ENCODE measurements around the gene MELK. TPM values are rescaled to one million over a fixed set of nuclear protein-coding genes. Genes with fewer than 3 reads are reported as not detected.
A peak's percentile ranks its signal among the peaks of the same experiment; 100 is the strongest.

MELK gene
- total RNA-seq, 1 experiment from 2014 or later, result 63.2 TPM

DNA sequence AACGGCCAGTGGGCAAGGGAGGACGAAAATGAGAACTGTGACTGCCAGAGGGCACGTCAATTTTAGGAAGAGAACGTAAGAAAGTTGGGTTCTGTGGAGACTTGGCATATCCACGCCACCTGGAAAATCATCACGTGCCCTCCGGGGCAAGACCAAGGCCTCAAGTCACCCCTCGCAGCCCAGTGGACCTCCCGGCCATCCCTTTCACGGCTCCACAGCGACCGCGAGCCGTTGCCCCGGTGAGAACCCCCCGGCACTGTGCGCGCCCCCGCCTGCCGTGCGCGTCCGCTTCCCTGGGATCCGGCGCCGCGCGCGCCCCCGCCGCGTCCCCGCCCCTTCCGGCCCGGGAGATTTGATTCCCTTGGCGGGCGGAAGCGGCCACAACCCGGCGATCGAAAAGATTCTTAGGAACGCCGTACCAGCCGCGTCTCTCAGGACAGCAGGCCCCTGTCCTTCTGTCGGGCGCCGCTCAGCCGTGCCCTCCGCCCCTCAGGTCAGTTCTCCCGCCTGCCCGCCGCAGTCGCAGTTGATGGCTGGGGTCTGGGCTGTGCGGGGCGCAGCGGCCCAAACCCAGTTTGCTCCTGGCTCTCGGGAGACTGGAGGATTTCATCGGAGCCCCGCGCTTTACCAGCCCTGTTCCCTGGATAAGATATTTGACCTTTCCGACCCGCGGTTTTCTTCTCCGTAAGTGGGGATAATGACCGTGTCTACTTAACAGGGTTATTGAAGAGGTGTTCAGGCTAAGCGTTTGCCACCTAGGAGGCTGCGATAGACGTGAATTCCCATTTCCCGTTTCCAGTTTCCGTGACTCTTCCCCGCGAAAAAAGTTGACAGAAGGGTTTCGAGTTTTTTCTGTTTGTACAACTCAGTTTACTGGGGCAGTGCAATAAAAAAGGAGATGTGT lies at the start of gene MELK (continued):
- TF ChIP-seq SRF (IDR thresholded peaks at IDR 0.05; ENCODE audit: low read depth) (no peak), EZH2 (IDR thresholded peaks at IDR 0.05) (no peak), POLR2AphosphoS5 (IDR thresholded peaks at IDR 0.05; ENCODE audit: low read depth, low read length) (peak; percentile 87), SIN3A (IDR thresholded peaks at IDR 0.05; ENCODE audit: low read depth) (peak; percentile 71), YY1 (IDR thresholded peaks at IDR 0.05; ENCODE audit: extremely low read depth, insufficient replicate concordance, low read depth, low read length) (peak; percentile 44), TCF7L2 (IDR thresholded peaks at IDR 0.05; ENCODE audit: borderline replicate concordance, extremely low read depth, insufficient read depth, insufficient read length) (no peak)

DNA sequence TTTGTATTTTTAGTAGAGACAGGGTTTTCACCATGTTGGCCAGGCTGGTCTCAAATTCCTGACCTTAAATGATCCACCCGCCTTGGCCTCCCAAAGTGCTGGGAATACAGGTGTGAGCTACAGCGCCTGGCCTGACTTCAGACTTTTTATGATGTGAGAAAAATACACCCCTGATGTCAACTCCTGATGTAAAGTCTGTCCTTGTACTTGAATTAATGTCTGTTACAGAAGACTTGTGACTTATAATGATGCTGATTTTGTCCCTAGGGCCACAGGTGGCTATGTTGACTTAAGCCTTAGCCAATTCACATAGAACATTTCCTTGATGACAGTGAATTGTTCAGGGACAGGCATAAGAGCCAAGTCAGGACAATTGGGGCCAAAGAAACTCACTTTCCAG lies 42.5 kb upstream of the MELK start:
- Histone ChIP-seq H3K27ac (ENCODE audit: low read depth, low read length) (no peak overlapping the region), H3K27me3 (ENCODE audit: insufficient read depth, low read length) (no peaks in the 10 kb centered on the region), H3K4me3 (replicated peaks in 1 of 2; ENCODE audit: low read depth in 1 of 2, low read length in 2 of 2) (no peak overlapping the region), H2AFZ (ENCODE audit: low read depth, low read length, poor library complexity, severe bottlenecking) (no peak overlapping the region), H3K9me3 (ENCODE audit: control insufficient read depth in 1 of 2, insufficient read depth in 1 of 2, low read depth in 1 of 2, low read length in 2 of 2) (no peaks in the 10 kb centered on the region), H3K4me1 (ENCODE audit: control insufficient read depth in 1 of 2, insufficient read depth in 2 of 2, low read length in 2 of 2) (no peaks in the 10 kb centered on the region), H3K9ac (ENCODE audit: low read length) (no peak overlapping the region), H3K36me3 (ENCODE audit: control insufficient read depth in 1 of 2, insufficient read depth in 2 of 2, low read length in 2 of 2) (no peaks in the 10 kb centered on the region), H3K9me2 (ENCODE audit: insufficient read depth) (no peaks in the 10 kb centered on the region), H3K79me2 (ENCODE audit: insufficient read depth, low read length) (no peaks in the 10 kb centered on the region), H4K20me1 (ENCODE audit: insufficient read depth) (no peaks in the 10 kb centered on the region), H3K4me2 (ENCODE audit: low read length) (no peak overlapping the region)
- TF ChIP-seq RAD21 (IDR thresholded peaks at IDR 0.05; ENCODE audit: low read depth) (no peak), REST (IDR thresholded peaks at IDR 0.05; ENCODE audit: low read depth) (no peak), JUND (IDR thresholded peaks at IDR 0.05) (no peak), ZBTB33 (IDR thresholded peaks at IDR 0.05; ENCODE audit: extremely low read depth, insufficient replicate concordance, low read length) (no peak), ELF1 (IDR thresholded peaks at IDR 0.05; ENCODE audit: borderline replicate concordance, low read depth) (no peak), SRF (IDR thresholded peaks at IDR 0.05; ENCODE audit: low read depth) (no peak), POLR2A (IDR thresholded peaks at IDR 0.05; ENCODE audit: borderline replicate concordance, extremely low read depth, insufficient read depth, insufficient read length) (no peak), EZH2 (IDR thresholded peaks at IDR 0.05) (no peak), ZNF274 (IDR thresholded peaks at IDR 0.05; ENCODE audit: low read depth, low read length) (no peak), CBX3 (IDR thresholded peaks at IDR 0.05; ENCODE audit: low read depth) (no peak)
- TF ChIP-seq, protein P1, sequence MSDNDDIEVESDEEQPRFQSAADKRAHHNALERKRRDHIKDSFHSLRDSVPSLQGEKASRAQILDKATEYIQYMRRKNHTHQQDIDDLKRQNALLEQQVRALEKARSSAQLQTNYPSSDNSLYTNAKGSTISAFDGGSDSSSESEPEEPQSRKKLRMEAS (IDR thresholded peaks at IDR 0.05), result no peak
- BruUV-seq (replicated peaks), result no TSS peak
- ChIA-PET RAD21 (ENCODE audit: low non-redundant PET in 1 of 2, low total read pairs in 2 of 2, uncharacterized antibody in 2 of 2, unreplicated experiment in 2 of 2) (no interaction called here), POLR2A (no interaction called here), CTCF (no interaction called here)
- intact Hi-C loops (cut with micrococcal nuclease), result no loop called here
- no peak for DNase-seq (ENCODE audit: low read depth, low spot score)
- ATAC-seq, result no peak
